Omental fat pad (tissue), 4 donors: ENCODE results near the gene ABCB11. TPM values are rescaled to one million over a fixed set of nuclear protein-coding genes. Genes with fewer than 3 reads are reported as not detected.

Experiments
- ATAC-seq: fragments of 150-250 bp; one replicate; pipeline ENCODE4 v1.9.1; 2016; ENCODE audit warnings: mild to moderate bottlenecking, moderate library complexity; ENCODE audit not compliant: low FRiP score
- DNase-seq: peaks from one replicate; pipeline ENCODE4 v3.0.0-alpha.2; 2019; ENCODE audit warnings: low spot score
- CTCF ChIP-seq, 3 donors: fragments of 450-650 bp; IDR thresholded peaks; one replicate each; pipeline ENCODE4 v1.5.1; 2016 to 2017; ENCODE audit warnings: antibody characterized with exemption in 3 of 3, mild to moderate bottlenecking in 3 of 3, moderate library complexity in 2 of 3
- total RNA-seq, 4 donors: library from RNA; depleted of rRNA; stranded (reverse); fragments of >200 nt; gene quantifications; one replicate each; pipeline ENCODE4 v1.1.0, GENCODE V29; 2016

ABCB11 gene
- total RNA-seq, 4 donors from 2014 or later, result 0.24 to 1.2 (median 0.66) TPM

- ATAC-seq (peak; percentile 75), DNase-seq (no peak)
- TF ChIP-seq CTCF (IDR thresholded peaks at IDR 0.05), result peak in 1 of 3 donors; percentile 25
Measured at GRCh38 chr2:168961450-168962229, 69.5 kb downstream of the ABCB11 start.

- TF ChIP-seq CTCF (IDR thresholded peaks at IDR 0.05), result no peak
- DNase-seq (no peak), ATAC-seq (no peak)
Measured at GRCh38 chr2:168956392-168956791, 74.7 kb downstream of the ABCB11 start.

GRCh38 chr2:168955321-168955720, 75.8 kb downstream of the ABCB11 start:
- DNase-seq (no peak), ATAC-seq (no peak)
- no peak for TF ChIP-seq CTCF (IDR thresholded peaks at IDR 0.05)

GRCh38 chr2:168954256-168954655, 76.9 kb downstream of the ABCB11 start:
- DNase-seq (no peak), ATAC-seq (no peak)
- TF ChIP-seq CTCF (IDR thresholded peaks at IDR 0.05), result no peak

DNA sequence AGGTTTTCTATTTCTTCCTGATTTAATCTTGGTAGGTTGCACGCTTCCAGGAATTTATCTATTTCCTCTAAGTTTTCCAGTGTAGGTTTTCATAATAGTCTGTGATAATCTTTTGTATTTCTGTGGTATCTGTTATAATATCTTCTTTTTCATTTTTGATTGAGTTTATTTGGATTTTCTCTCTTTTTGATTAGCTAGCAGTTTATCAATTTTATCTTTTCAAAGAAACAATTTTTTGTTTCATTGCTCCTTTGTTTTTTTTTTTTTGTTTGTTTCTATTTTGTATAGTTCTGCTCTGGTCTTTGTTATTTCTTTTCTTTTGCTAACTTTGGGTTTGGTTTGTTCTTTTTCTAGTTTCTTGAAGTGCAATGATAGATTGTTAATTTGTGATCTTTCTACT, 78.7 kb downstream of the ABCB11 start:
- TF ChIP-seq CTCF (IDR thresholded peaks at IDR 0.05), result no peak
- ATAC-seq (no peak), DNase-seq (no peak)

GRCh38 chr2:168951871-168952270, 79.3 kb downstream of the ABCB11 start:
- no peak for DNase-seq

More at GRCh38 chr2:168951871-168952270, 79.3 kb downstream of the ABCB11 start:
- no peak for TF ChIP-seq CTCF (IDR thresholded peaks at IDR 0.05)
- no peak for ATAC-seq
